ENCODE measurements around the gene SYNPO2.
"Not testable (repeated sequence)": the region's sequence is repeated elsewhere in the genome, so short reads cannot be mapped to it uniquely, and the experiment has no call there.

SYNPO2 gene

GRCh38 chr4:119003001-119003400 is 114.3 kb downstream of the SYNPO2 start:
- not testable (repeated sequence) for DNase-seq

GRCh38 chr4:119005928-119006460 is 117.3 kb downstream of the SYNPO2 start:
- DNase-seq = no peak

- no peak for DNase-seq
These were observed 120.1 kb downstream of the SYNPO2 start for GRCh38 chr4:119008761-119009160.

- DNase-seq = not testable (repeated sequence)
These were observed 121.6 kb downstream of the SYNPO2 start for GRCh38 chr4:119010221-119010620.

- DNase-seq = no peak
These were observed 122.4 kb downstream of the SYNPO2 start for GRCh38 chr4:119010909-119011606.

GRCh38 chr4:119011607-119011988 is 122.9 kb downstream of the SYNPO2 start:
- no peak for DNase-seq

GRCh38 chr4:119014658-119015057 is 126.0 kb downstream of the SYNPO2 start:
- no peak for DNase-seq

GRCh38 chr4:119016636-119017035 is 128.0 kb downstream of the SYNPO2 start:
- DNase-seq = no peak

- no peak for DNase-seq
These were observed 129.0 kb downstream of the SYNPO2 start for GRCh38 chr4:119017636-119018035.

GRCh38 chr4:119020158-119020557 is 131.5 kb downstream of the SYNPO2 start:
- DNase-seq = no peak

- not testable (repeated sequence) for DNase-seq
These were observed 133.9 kb downstream of the SYNPO2 start for GRCh38 chr4:119022520-119022919.

GRCh38 chr4:119024102-119024501 is 135.4 kb downstream of the SYNPO2 start:
- no peak for DNase-seq

GRCh38 chr4:119025420-119025819 is 136.8 kb downstream of the SYNPO2 start:
- no peak for DNase-seq

GRCh38 chr4:119025916-119026661 is 137.4 kb downstream of the SYNPO2 start:
- no peak for DNase-seq

GRCh38 chr4:119026662-119027444 is 138.2 kb downstream of the SYNPO2 start:
- DNase-seq = no peak

- no peak for DNase-seq
These were observed 139.2 kb downstream of the SYNPO2 start for GRCh38 chr4:119027811-119028210.

- DNase-seq = no peak
These were observed 139.6 kb downstream of the SYNPO2 start for GRCh38 chr4:119028296-119028695.

- no peak for DNase-seq
These were observed 141.3 kb downstream of the SYNPO2 start for GRCh38 chr4:119029847-119030535.

GRCh38 chr4:119030536-119030890 is 141.9 kb downstream of the SYNPO2 start:
- DNase-seq = no peak

- DNase-seq = no peak
These were observed 142.6 kb downstream of the SYNPO2 start for GRCh38 chr4:119031218-119031617.

GRCh38 chr4:119032921-119033685 is 144.4 kb downstream of the SYNPO2 start:
- DNase-seq = no peak
